HG03558 (cell line): ENCODE data around the gene MITD1.
"Not testable (repeated sequence)": the region's sequence is repeated elsewhere in the genome, so short reads cannot be mapped to it uniquely, and the experiment has no call there.

Experiments used
- ATAC-seq: cut with Tn5 transposase; IDR thresholded peaks from one replicate; pipeline ENCODE4 v1.9.1; 2021; ENCODE audit warnings: moderate number of reproducible peaks; ENCODE audit not compliant: unreplicated experiment; ENCODE audit errors: extremely low read depth

MITD1 gene

DNA sequence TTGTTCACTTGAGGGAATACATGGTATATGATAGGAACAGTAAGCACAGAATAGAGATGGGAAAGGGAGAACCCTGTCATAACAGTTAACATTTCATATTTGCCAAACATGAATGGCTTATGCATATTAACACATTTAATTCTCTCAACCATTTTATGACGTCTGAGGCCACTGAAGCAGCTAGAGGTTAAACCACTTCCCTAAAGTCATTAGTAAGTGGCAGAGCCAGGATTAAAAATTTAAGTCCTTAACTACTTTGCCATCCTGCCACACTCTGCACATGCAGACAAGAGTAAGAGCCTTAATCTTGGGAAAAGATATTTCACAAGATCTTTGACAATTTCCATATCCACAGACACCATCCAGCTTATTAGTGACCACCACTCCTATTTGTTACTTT lies 24.0 kb downstream of the MITD1 start:
- ATAC-seq, result no peak

DNA sequence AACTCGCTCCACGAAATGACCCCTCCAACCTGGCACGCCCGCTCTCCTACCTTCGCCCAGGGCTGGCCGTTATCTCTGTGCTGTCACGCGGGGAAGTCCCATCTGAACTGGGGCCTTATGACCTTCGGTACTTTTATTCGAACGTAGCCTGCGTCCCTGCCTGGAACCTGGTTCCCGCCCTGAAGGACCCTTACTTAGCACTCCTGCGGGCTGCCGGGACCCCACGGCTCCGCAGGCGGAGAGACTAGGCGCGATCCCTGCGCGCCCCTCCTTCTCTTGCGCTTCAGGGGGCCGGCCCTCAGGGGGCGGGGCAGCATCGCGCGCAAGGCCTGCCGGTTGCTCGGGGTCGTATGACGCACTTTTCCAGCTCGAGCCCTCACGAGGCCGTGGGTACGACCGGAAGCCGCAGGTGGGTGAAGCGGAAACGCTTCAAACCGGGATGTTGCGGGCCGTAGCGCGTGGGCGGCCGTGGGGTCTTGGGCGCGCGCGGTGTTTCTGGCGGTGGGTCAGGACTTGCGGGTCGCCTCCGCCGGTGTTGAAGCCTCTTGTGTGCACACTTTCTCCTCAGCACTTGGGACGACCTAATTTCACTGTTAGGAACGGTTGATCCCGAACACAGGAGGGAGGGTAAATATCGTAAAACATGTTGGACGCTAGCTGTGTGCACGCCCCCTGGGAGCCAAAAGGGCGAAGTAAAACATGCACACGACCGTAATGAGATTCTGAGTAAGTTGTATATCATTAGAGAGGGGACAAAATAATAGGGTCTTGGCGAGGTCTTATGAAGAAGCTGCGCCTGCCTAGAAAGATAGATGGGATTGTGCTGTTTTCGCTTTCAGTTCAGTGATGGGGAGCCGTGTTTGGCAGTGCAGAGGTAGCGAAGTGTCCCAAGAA lies 26.0 kb downstream of the MITD1 start, which contains the start of the genes LIPT1 and TSGA10:
LIPT1 (plus strand) TSS at position 325 of the 894 bp plus-strand sequence. CDS start 6,991 bp downstream, outside the sequence.
TSGA10 (minus strand) TSS at position 300 of the 894 bp plus-strand sequence. CDS start 45,503 bp downstream, outside the sequence.
- peak; percentile 79 for ATAC-seq

DNA sequence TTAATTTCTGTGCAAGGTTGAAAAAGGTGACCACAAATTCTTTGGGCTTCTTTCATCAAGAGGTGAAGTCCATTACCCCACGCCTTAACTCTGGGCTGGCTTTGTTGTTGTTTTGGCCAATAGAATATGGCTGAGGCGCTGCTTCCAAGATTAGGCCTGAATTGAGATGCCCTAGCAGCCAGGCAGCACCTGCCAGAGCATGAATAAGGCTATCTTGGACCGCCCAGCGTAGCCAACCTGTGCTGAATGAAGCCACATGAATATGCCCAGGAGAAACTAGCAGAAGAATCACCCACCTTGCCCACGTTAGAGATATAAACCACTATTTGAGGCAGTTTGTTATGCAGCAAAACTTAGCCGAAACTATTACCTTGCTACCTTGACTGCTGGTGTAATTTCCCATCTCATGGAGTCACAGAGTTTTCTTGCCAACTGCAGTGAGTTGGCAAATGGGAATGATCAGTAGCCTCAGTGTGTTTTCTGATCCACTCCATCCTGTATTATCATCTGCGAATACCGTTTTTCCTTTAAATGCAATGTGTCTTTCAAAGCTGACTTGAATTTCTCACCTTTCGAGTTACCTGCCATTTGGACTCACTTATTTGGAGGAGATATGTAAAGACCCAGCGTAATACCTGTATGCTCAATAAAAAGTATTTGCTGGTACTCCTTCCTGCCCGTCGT lies 26.8 kb downstream of the MITD1 start:
- ATAC-seq, result no peak

DNA sequence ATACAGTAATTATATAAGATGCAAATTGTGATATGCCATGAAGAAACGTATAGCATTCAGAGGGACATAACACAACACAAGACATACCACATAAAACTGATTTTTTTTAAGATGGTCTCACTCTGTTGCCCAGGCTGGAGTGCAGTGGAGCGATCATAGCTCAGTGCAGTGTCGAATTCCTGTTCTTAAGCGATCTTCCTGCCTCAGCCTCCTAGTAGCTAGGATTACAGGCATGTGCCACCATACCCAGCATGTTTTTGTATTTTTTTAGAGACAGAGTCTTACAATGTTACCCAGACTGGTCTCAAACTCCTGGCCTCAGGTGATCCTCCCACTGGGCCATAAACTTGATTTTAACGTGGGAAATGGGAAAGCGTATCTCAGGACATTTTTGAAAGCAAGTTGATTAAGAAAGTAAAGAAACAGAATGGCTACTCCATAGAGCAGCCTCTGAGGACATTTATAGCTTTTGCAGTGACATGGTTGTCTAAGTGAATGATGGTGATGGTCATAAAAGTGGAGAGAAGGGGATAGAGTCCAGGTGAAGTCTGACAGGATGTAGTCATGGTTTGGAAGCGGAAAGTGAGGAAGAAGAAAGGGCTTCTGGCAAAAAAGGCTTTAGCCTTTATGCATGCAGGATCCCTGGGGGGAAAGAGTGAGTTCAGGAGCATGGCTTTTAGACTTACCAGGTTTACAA lies 28.5 kb downstream of the MITD1 start:
- no peak for ATAC-seq

DNA sequence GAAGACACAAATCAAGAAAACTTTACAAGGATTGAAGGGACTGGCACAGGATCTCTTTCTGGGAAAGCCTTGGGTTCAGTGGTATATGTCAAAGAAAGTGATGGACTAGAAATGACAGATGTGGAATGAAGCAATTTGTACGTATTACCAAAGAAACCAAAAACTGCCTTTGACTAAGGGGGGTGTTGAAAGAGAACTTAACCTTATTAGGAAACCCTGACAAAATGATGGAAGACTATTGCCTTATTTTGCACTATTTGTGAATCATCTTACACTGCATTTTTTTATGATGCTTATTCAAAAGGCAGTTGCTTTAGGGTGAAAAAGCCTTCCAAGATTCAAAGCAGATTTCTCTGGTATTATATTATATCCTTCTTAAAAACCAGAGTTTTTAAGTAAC lies 30.2 kb downstream of the MITD1 start:
- ATAC-seq, result no peak

DNA sequence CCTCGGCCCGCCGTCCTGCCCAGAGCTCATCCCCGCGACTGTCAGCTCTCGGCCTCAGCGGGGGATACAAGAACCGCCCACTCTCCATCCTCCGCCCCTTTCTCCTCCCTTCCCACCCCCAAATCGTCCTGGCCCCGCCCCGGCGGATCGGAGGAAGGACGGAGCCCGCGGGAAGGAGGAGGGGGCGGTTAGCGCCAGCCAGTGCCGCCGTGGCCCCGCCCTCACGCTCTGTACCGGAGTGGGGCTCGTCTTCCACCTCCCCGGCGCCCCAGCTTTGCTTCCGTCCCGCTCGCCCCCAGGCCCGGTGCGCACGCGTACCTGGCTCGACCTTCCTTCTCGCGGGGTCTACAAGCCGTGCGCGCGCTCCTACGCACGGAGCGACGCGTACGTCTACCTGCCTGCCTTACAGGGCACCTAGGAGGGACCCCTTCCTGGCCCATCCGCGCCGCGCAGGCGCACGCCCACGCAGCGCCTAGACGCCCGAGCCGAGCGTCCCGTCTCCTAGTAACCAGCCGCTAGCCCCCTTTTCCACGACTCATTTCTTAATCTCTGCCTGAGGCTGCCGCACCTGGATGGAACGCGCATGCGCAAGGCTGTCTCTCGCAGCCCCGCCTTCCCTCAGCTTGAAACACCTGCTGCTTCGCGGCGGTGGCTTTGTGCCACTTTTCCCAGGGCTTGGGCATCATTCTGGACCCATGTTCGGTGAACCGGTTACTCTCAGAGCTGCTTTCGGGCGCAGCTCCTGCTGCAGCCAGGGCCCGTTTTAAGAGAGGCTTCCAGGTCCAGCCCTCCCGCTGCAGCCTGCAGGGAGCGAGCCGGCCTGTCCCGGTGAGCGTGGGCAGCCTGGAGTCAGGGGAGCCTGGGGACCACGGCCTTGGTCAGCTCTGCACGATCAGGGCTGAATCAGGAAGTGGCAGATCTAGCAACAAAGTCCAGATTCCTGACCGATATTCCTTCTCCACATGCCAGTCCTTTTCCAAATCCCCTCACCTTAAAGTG lies 39.4 kb downstream of the MITD1 start, which contains the start of gene C2orf15:
C2orf15 (plus strand) TSS at position 598 of the 999 bp plus-strand sequence. CDS start 8,852 bp downstream, outside the sequence.
- ATAC-seq, result peak; percentile 79

DNA sequence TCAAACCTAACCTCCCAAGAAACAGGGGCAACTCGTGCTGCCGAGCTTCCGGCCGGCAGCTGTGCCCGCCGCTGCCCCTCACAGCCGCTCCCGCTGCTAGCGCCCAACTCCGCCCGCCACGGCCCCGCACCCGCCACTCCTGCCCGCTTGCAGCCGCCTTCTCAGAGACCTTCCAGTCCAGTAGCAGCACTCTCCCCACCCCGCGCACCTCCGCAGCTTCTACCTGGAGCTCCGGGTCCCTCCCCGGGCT lies 40.1 kb downstream of the MITD1 start:
- peak; percentile 13 for ATAC-seq

DNA sequence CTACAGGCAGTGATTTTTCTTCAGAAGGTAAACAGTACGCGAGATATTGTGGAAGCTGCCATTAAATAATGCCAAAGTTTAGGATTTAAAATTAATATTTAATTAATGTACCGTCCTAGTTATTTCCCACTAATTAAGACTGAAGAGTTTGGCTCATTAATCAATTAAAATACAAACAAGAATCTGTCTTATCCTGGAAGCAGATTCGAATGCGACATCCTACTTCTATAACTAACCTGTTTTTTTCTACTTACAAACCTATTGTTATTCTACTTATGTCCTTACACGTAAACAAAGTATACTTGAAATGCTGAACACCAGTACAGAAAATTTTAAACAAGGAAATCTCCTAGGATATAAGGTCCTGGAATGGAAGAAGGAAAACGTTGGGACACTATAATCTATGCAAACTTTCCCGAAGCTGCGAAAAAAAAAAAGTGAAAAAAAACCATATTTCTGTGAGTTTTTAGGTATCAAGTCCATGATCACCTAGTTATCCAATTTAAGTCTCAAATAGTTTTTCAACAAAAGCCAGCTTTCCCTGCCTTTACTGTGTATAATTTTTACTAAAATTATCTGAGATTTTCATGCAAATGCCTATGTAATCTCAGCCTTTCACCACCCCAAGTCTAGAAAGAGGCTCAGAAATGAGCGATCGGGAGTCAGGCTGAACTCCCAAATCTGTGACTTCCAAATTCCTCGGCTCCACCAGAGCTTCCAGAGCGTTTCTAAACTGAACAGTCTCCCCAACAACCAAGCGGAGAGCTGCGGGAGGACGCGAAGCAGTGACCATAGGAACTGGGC lies 40.6 kb downstream of the MITD1 start:
- ATAC-seq, result no peak

DNA sequence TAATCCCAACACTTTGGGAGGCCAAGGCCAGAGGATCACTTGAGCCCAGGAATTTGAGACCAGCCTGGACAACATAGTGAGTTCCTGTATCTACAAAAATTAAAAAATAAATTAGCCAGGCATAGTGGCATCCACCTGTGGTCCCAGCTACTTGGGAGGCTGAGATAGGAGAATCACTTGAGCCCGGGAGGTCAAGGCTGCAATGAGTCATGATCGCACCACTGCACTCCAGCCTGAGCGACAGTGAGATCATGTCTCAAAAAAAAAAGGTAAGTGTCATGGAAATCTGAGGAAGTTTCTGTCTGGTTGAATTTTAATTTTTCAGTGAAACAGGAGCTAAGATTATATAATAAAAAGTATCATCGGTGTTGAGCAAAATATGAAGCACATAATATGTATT lies 41.9 kb downstream of the MITD1 start:
- ATAC-seq, result no peak

DNA sequence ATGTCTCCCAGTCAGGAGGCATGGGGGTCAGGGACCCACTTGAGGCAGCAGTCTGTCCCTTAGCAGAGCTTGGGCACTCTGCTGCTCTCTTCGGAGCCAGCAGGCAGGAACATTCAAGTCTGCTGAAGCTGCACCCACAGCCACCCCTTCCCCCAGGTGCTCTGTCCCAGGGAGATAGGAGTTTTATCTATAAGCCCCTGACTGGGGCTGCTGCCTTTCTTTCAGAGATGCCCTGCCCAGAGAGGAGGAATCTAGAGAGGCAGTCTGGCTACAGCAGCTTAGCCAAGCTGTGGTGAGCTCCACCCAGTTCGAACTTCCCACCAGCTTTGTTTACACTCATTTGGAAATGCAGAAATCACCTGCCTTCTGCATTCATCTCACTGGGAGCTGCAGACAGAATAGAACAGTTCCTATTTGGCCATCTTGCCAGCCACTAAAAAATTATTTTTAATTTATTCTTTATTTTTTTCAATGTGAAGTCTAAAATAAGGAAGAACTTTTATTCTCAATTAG lies 45.8 kb downstream of the MITD1 start:
- not testable (repeated sequence) for ATAC-seq

DNA sequence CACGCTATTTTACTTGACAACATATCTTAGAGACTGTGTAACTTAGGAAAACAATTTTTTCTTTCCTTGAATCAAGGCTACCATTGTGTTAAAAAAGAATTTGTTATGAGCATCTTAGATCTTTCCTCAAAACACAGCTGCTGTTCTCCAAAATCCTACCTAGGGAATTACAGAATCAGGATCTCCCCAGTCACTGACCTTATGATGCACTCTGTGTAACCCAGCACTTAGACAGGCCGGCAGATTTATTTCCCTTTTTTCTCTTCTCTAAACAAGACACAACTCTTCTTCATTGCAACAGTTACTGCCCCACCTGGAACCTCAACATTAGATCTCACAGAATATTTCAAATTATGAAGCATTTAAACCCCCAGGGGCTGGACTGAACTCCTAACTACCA lies 52.9 kb downstream of the MITD1 start:
- no peak for ATAC-seq
